ENCODE measurements around the gene CEMIP.

- TF ChIP-seq CTCF (IDR thresholded peaks at IDR 0.05) (no peak), POLR2AphosphoS5 (IDR thresholded peaks at IDR 0.05) (no peak)
Observed at GRCh38 chr15:80787316-80787715, 8.1 kb downstream of the CEMIP start.
